CD4-positive, alpha-beta T cell treated with Interleukin-15 for 4 hours (primary cell): ENCODE measurements around the gene NREP.

Source experiments
- DNase-seq: peaks from one replicate; pipeline ENCODE4 v3.0.0-alpha.2; 2020; ENCODE audit warnings: low spot score

NREP gene, protein sequence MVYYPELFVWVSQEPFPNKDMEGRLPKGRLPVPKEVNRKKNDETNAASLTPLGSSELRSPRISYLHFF

GRCh38 chr5:111756581-111757354, at the start of gene NREP:
TSS of gene NREP (minus strand) at chr5:111757194. CDS start at chr5:111755772, 1,422 bp downstream.
- DNase-seq, result no peak

DNA sequence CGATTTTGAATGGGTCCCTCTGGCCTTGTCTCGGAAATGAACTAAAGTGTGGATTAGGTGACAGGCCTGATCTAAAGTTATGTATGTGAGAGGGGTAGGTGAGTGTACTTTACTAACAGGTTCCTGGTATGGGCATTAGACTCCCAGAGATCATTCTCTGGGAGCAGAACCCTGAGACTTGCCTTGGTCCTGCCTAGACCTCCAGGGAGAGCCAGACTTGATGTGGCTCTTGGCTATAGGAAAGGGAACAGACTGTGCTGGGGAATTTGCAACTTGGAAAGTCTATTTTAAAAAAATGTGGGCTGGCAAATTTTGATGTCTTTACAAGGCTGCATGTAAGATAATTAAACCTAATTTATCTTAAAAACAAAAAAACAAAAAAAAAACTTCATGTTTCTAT, 49.8 kb upstream of the NREP start:
- DNase-seq, result no peak

DNA sequence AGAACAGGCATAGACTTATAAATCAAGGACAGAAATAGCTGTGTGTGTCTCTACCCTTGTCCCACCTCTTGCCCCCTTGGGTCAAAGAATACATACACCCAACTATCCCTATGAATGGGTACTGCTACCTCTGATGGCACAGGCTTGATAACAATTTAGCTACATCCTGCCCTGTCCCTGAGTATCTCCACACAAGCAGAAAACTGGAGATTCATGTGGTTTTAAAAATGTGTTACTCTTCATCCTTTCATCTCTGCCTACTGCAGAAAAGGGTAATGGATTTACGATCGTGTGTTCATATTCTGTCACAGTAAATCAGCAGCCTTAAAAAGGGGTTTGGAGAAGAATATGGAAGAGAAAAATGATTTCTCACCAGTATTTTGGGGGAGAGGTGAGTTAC, 49.2 kb upstream of the NREP start:
- DNase-seq, result no peak

DNA sequence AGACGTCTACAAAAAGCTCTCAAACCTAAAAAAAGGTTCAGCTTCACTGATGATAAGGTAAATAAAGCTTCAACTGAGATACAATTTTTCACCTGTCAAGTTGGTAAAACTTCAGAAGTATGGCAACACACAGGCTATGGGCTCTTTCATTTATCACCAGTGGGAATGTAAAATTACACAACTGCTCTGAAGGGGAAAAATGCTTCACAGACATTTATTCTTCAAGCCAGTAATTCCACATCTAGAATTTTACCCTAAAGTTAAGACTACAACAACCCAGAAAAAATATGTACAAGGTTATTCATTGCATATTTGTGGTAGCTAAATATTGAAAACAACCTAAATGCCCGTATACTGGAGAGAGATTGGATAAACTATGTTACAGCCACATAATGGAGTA, 48.1 kb upstream of the NREP start:
- no peak for DNase-seq

GRCh38 chr5:111800351-111800750, 43.4 kb upstream of the NREP start:
- no peak for DNase-seq

- no peak for DNase-seq
Observed at GRCh38 chr5:111795142-111795541, 38.1 kb upstream of the NREP start.

- DNase-seq, result no peak
Observed at GRCh38 chr5:111792471-111793058, 35.6 kb upstream of the NREP start.

- no peak for DNase-seq
Observed at GRCh38 chr5:111790295-111790694, 33.3 kb upstream of the NREP start.

GRCh38 chr5:111787006-111787405, 30.0 kb upstream of the NREP start:
- DNase-seq, result no peak

DNA sequence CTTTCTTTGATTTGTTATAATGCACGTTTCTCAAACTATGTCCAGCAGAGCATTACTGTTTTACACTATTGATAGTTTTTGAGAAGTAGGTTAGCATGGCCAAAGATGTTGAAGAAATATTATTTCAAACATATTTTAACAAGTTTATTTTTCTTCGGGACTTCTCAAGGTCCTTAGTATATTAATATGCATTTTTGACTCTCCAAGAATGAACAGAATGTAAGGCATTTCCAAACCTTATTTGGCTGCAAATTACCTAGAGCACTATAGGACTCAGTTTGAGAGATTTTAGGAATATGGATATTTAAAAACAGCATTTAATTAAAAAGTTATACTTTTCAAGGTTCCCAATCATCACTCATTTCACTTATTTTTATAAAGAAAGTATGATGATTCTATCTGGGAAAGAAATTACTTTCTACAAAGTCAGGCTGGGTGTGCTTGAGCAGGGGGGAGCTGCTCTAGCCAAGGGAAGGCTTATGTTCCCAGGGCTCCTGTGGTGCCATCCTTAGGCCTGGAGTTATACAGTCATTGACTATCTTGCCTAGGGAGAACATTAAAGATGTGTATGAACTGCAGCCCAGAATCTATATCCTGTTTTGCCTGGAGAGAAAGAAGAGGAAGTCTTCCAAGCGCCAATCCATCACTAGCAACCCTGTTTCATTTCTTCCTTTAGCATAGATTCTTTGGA, 27.6 kb upstream of the NREP start:
- no peak for DNase-seq

DNA sequence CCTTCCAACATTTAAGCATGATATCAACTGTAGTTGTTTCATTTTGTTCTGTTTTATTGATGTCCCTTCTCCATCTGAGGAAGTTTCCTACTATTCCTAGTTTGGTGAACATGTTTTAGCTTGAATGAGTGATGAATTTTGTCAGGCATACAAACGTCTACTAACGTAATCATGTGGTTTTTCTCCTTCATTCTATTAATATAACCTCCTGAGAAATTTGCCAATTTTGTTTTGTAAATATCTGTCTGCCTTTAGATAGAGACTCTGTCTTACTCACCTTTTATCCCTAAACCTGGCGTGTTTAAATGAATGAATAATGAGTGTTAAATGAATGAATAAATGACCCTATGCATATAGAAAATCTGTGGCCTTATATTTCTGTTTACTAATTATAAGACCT, 26.5 kb upstream of the NREP start:
- no peak for DNase-seq

DNA sequence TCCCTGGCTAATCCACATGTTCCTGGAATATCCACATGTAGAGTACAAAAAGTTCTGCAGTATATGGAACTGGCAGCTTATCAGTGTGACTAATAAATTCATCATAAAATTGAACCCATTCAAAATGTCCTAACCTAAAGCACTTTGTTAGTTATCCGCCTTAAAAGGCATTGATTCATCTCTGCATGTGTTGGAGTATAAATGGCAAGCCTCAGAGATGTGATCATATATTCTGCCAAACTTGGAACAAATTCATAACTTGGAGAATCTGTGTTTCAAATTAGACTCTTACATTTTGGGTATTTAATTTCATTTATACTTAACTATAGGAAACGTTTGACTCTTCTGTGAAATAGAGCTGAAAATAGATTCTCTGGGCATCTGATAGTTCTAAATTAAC, 25.2 kb upstream of the NREP start:
- no peak for DNase-seq

GRCh38 chr5:111781200-111781599, 24.2 kb upstream of the NREP start:
- DNase-seq, result no peak

GRCh38 chr5:111779922-111780292, 22.9 kb upstream of the NREP start:
- no peak for DNase-seq

- no peak for DNase-seq
Observed at GRCh38 chr5:111779260-111779921, 22.4 kb upstream of the NREP start.

- DNase-seq, result no peak
Observed at GRCh38 chr5:111776913-111777781, 20.2 kb upstream of the NREP start.

DNA sequence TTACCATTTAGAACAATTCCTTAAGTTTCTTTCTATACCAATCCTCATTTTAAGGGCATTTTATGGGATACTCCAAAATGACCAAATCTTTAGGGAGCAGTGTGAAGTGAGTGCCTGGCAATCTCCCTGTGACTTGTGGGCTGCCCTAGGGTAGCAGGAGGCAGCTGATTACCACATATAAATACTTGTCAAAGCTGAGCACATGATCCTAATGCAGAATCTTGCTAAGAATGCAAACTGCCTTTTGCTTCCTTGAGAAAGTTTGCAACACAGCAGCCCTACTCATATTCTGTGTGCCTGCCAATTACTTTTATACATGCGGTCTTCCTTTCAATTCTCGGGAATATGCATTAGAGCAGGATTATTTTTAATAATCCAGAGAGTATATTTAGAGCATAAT, 18.2 kb upstream of the NREP start:
- DNase-seq, result no peak

GRCh38 chr5:111774525-111774924, 17.5 kb upstream of the NREP start:
- DNase-seq, result no peak

- no peak for DNase-seq
Observed at GRCh38 chr5:111772456-111773122, 15.6 kb upstream of the NREP start.

DNA sequence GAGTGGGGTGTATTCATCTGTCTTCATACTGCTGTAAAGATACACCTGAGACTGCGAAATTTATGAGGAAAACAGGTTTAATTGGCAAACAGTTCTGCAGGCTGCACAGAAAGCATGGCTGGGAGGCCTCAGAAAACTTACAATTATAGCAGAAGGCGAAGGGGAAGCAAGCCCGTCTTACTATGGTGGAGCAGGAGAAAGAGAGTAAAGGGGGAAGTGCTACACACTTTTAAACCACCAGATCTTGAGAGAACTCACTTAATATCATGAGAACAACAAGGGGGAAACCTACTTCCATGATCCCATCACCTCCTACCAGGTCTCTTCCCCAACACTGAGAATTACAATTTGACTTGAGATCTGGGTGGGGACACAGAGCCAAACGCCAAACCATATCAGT, 12.5 kb upstream of the NREP start:
- DNase-seq, result no peak
